Osteoblast (primary cell): ENCODE data around the gene STX16. TPM values are rescaled to one million over a fixed set of nuclear protein-coding genes. Genes with fewer than 3 reads are reported as not detected.

Experiments
- DNase-seq: peaks from one replicate; pipeline ENCODE4 v3.0.0; 2011; ENCODE audit warnings: low spot score, mixed read lengths; ENCODE audit not compliant: insufficient read length; ENCODE audit errors: missing footprints
- H2AFZ ChIP-seq: 2 replicates; pipeline ENCODE4 v1.6.0; 2011; ENCODE audit warnings: mild to moderate bottlenecking, low read length
- H3K27ac ChIP-seq: 2 replicates; pipeline ENCODE4 v1.5.1; 2011; ENCODE audit warnings: mild to moderate bottlenecking, low read depth, low read length, moderate library complexity
- H3K27me3 ChIP-seq: 2 replicates; pipeline ENCODE4 v1.6.0; 2012; ENCODE audit warnings: mild to moderate bottlenecking, control low read depth, inconsistent platforms, low read length, moderate library complexity; ENCODE audit not compliant: insufficient read depth
- H3K36me3 ChIP-seq: 2 replicates; pipeline ENCODE4 v1.5.1; 2011; ENCODE audit warnings: mild to moderate bottlenecking, low read length, control low read depth, moderate library complexity; ENCODE audit not compliant: insufficient read depth
- H3K4me1 ChIP-seq: 2 replicates; pipeline ENCODE4 v1.5.1; 2011; ENCODE audit warnings: mild to moderate bottlenecking, low read length, control low read depth, moderate library complexity; ENCODE audit not compliant: insufficient read depth
- H3K4me2 ChIP-seq: 2 replicates; pipeline ENCODE4 v1.6.0; 2011; ENCODE audit warnings: mild to moderate bottlenecking, low read length; ENCODE audit not compliant: insufficient read depth
- H3K4me3 ChIP-seq: fragments of 200-600 bp; sonication (generic); 3 replicates; pipeline ENCODE4 v1.5.1; 2012; ENCODE audit warnings: mild to moderate bottlenecking, low read length, inconsistent platforms; ENCODE audit not compliant: insufficient read depth
- H3K79me2 ChIP-seq: 2 replicates; pipeline ENCODE4 v1.6.0; 2012; ENCODE audit warnings: mild to moderate bottlenecking, low read length, control low read depth, inconsistent platforms; ENCODE audit not compliant: insufficient read depth
- H3K9me3 ChIP-seq: 2 replicates; pipeline ENCODE4 v1.5.1; 2011; ENCODE audit warnings: low read depth, low read length, control low read depth
- H4K20me1 ChIP-seq: 2 replicates; pipeline ENCODE4 v1.6.0; 2012; ENCODE audit warnings: mild to moderate bottlenecking, low read length, control low read depth; ENCODE audit not compliant: insufficient read depth
- CTCF ChIP-seq: IDR thresholded peaks from 2 replicates; pipeline ENCODE4 v1.5.1; 2011; ENCODE audit warnings: mild to moderate bottlenecking, low read depth, low read length, moderate library complexity; ENCODE audit errors: extremely low read depth
- total RNA-seq: library from RNA; depleted of rRNA; stranded (reverse); fragments of >200 nt; gene quantifications from 2 replicates; pipeline ENCODE4 v1.2.3, GENCODE V29; 2012

STX16 gene
- total RNA-seq, 1 donor: 28.6 TPM

GRCh38 chr20:58706150-58706892 is 55.2 kb downstream of the STX16 start:
- peak; percentile 56 for DNase-seq
- no peak overlapping the region for H3K27ac ChIP-seq
- H3K79me2 ChIP-seq: no peaks in the 10 kb centered on the region
- no peak overlapping the region for H3K4me2 ChIP-seq
- H3K27me3 ChIP-seq: no peaks in the 10 kb centered on the region
- TF ChIP-seq CTCF: no peak
- H3K36me3 ChIP-seq: peaks cover 33% of the 10 kb centered on the region
- peaks cover 2% of the 10 kb centered on the region for H4K20me1 ChIP-seq
- no peak overlapping the region for H3K4me3 ChIP-seq
- no peak overlapping the region for H2AFZ ChIP-seq
- H3K4me1 ChIP-seq: no peaks in the 10 kb centered on the region
- no peaks in the 10 kb centered on the region for H3K9me3 ChIP-seq

- no peaks in the 10 kb centered on the region for H3K79me2 ChIP-seq
- H3K4me2 ChIP-seq: no peak overlapping the region
- peaks cover 2% of the 10 kb centered on the region for H4K20me1 ChIP-seq
- H2AFZ ChIP-seq: no peak overlapping the region
- H3K4me1 ChIP-seq: no peaks in the 10 kb centered on the region
- TF ChIP-seq CTCF: no peak
- no peak overlapping the region for H3K27ac ChIP-seq
- no peaks in the 10 kb centered on the region for H3K9me3 ChIP-seq
- H3K27me3 ChIP-seq: no peaks in the 10 kb centered on the region
- DNase-seq: peak; percentile 59
- H3K36me3 ChIP-seq: peaks cover 33% of the 10 kb centered on the region
- no peak overlapping the region for H3K4me3 ChIP-seq
Observed at GRCh38 chr20:58706975-58707681, 56.0 kb downstream of the STX16 start.

- TF ChIP-seq CTCF: no peak
- H3K27ac ChIP-seq: no peak overlapping the region
- H4K20me1 ChIP-seq: peaks cover 2% of the 10 kb centered on the region
- H3K79me2 ChIP-seq: no peaks in the 10 kb centered on the region
- H3K27me3 ChIP-seq: no peaks in the 10 kb centered on the region
- peaks cover 28% of the 10 kb centered on the region for H3K36me3 ChIP-seq
- no peaks in the 10 kb centered on the region for H3K9me3 ChIP-seq
- H2AFZ ChIP-seq: no peak overlapping the region
- peak; percentile 46 for DNase-seq
- no peaks in the 10 kb centered on the region for H3K4me1 ChIP-seq
- H3K4me2 ChIP-seq: no peak overlapping the region
- H3K4me3 ChIP-seq: no peak overlapping the region
Observed at GRCh38 chr20:58707770-58708169, 56.7 kb downstream of the STX16 start.

GRCh38 chr20:58708246-58708931 is 57.3 kb downstream of the STX16 start:
- TF ChIP-seq CTCF: no peak
- H3K79me2 ChIP-seq: no peaks in the 10 kb centered on the region
- no peak overlapping the region for H3K27ac ChIP-seq
- H3K27me3 ChIP-seq: no peaks in the 10 kb centered on the region
- DNase-seq: peak; percentile 76
- no peaks in the 10 kb centered on the region for H3K4me1 ChIP-seq
- peaks cover 22% of the 10 kb centered on the region for H3K36me3 ChIP-seq
- no peaks in the 10 kb centered on the region for H3K9me3 ChIP-seq
- H3K4me3 ChIP-seq: no peak overlapping the region
- H2AFZ ChIP-seq: no peak overlapping the region
- H3K4me2 ChIP-seq: no peak overlapping the region
- peaks cover 2% of the 10 kb centered on the region for H4K20me1 ChIP-seq
